ENCODE results near the gene TAS2R20. TPM values are rescaled to one million over a fixed set of nuclear protein-coding genes. Genes with fewer than 3 reads are reported as not detected.

TAS2R20 gene
- total and polyA plus RNA-seq, 2 donors (not counting 3 experiments of a cell fraction or from before 2014, with no cell fraction given): 0.48 to 3.3 TPM

- Histone ChIP-seq H3K9me3 (replicated peaks; ENCODE audit: control insufficient read depth, insufficient read depth, low read length) (no peaks in the 10 kb centered on the region), H3K27ac (ENCODE audit: insufficient read depth, low read depth, low read length) (no peak overlapping the region), H3K27me3 (ENCODE audit: control insufficient read depth in 2 of 2, insufficient read depth in 2 of 2, low read length in 2 of 2) (no peaks in the 10 kb centered on the region), H3K9me1 (replicated peaks; ENCODE audit: control insufficient read depth, extremely low read depth, insufficient read depth, low read length) (no peaks in the 10 kb centered on the region), H3K9ac (replicated peaks; ENCODE audit: extremely low read depth, insufficient read depth, low read length) (no peak overlapping the region), H2AFZ (ENCODE audit: low read depth, low read length) (no peak overlapping the region), H3K4me1 (ENCODE audit: control insufficient read depth, extremely low read depth, insufficient read depth, low read length) (no peaks in the 10 kb centered on the region), H3K4me3 (replicated peaks in 1 of 3; ENCODE audit: insufficient read depth in 1 of 3, low read depth in 1 of 3, low read length in 3 of 3) (no peak overlapping the region), H3K4me2 (ENCODE audit: insufficient read depth, low read length) (no peak overlapping the region), H4K20me1 (replicated peaks; ENCODE audit: control insufficient read depth, extremely low read depth, insufficient read depth, low read length) (no peaks in the 10 kb centered on the region), H3K79me2 (ENCODE audit: control insufficient read depth, insufficient read depth, low read length) (no peaks in the 10 kb centered on the region), H3K36me3 (ENCODE audit: control insufficient read depth in 2 of 2, extremely low read depth in 1 of 2, insufficient read depth in 2 of 2, low read length in 2 of 2) (no peaks in the 10 kb centered on the region)
- dilution Hi-C loops (cut with MboI; ENCODE audit: extremely low pct_ligation_motif_present, low sequenced_read_pairs): no loop called here
- FAIRE-seq (no peak), DNase-seq (ENCODE audit: low read depth, low spot score) (no peak)
- intact Hi-C loops (cut with micrococcal nuclease): no loop called here
- ChIA-PET CTCF (no interaction called here), POLR2A (no interaction called here)
- TF ChIP-seq FOS (IDR thresholded peaks at IDR 0.05; ENCODE audit: borderline replicate concordance, insufficient read depth, low read length) (no peak), EZH2 (IDR thresholded peaks at IDR 0.05; ENCODE audit: borderline replicate concordance, low read depth, low read length, severe bottlenecking) (no peak), JUN (IDR thresholded peaks at IDR 0.05; ENCODE audit: borderline replicate concordance, insufficient read depth, insufficient read length, low read depth) (no peak), CTCF (IDR thresholded peaks at IDR 0.05; ENCODE audit: extremely low read depth in 1 of 2, insufficient read depth in 1 of 2, low read depth in 1 of 2, low read length in 2 of 2) (no peak)
- no TSS peak for BruUV-seq (replicated peaks)
Measured at GRCh38 chr12:10952645-10953044, 45.5 kb downstream of the TAS2R20 start.

Other genes with a start within 250 kb of the TAS2R20 start
- not detected in 2 replicates for gene TAS2R7, start 195.7 kb downstream of the TAS2R20 start, total RNA-seq
- gene TAS2R7, start 195.7 kb downstream of the TAS2R20 start, polyA plus RNA-seq: not detected in 2 replicates
- gene TAS2R8, start 191.0 kb downstream of the TAS2R20 start, total RNA-seq: not detected in 2 replicates
- not detected in 2 replicates for gene TAS2R8, start 191.0 kb downstream of the TAS2R20 start, polyA plus RNA-seq
- gene TAS2R9, start 188.1 kb downstream of the TAS2R20 start, total RNA-seq: not detected in 2 replicates
- gene TAS2R9, start 188.1 kb downstream of the TAS2R20 start, polyA plus RNA-seq: not detected in 2 replicates
- gene TAS2R10, start 171.9 kb downstream of the TAS2R20 start, total RNA-seq: 0.66 TPM in 1 of 2 replicates, not detected in the other
- gene TAS2R10, start 171.9 kb downstream of the TAS2R20 start, polyA plus RNA-seq: 0.11 and 0.22 TPM in 2 replicates
- gene PRR4, start 148.8 kb downstream of the TAS2R20 start, total RNA-seq: 2.4 and 2.8 TPM in 2 replicates
- 2.4 and 2.6 TPM in 2 replicates for gene PRR4, start 148.8 kb downstream of the TAS2R20 start, polyA plus RNA-seq
- gene PRH1, start 114.0 kb downstream of the TAS2R20 start, total RNA-seq: 16.2 and 17.0 TPM in 2 replicates
- gene PRH1, start 114.0 kb downstream of the TAS2R20 start, polyA plus RNA-seq: 2.2 and 2.3 TPM in 2 replicates
- 0.97 and 1.7 TPM in 2 replicates for gene TAS2R13, start 88.7 kb downstream of the TAS2R20 start, total RNA-seq
- gene TAS2R13, start 88.7 kb downstream of the TAS2R20 start, polyA plus RNA-seq: 0.04 and 0.08 TPM in 2 replicates
- not detected in 2 replicates for gene PRH2, start 69.1 kb downstream of the TAS2R20 start, total RNA-seq
- gene PRH2, start 69.1 kb downstream of the TAS2R20 start, polyA plus RNA-seq: 0.21 TPM in 1 of 2 replicates, not detected in the other
- gene TAS2R14, start 59.0 kb downstream of the TAS2R20 start, total RNA-seq: 3.0 and 4.2 TPM in 2 replicates
- 0.76 and 0.91 TPM in 2 replicates for gene TAS2R14, start 59.0 kb downstream of the TAS2R20 start, polyA plus RNA-seq
- 1.5 and 1.6 TPM in 2 replicates for gene TAS2R50, start 11.4 kb downstream of the TAS2R20 start, total RNA-seq
- gene TAS2R50, start 11.4 kb downstream of the TAS2R20 start, polyA plus RNA-seq: 0.12 TPM in 1 of 2 replicates, not detected in the other
- 3.1 and 4.1 TPM in 2 replicates for gene TAS2R19, start 24.3 kb upstream of the TAS2R20 start, total RNA-seq
- gene TAS2R19, start 24.3 kb upstream of the TAS2R20 start, polyA plus RNA-seq: 0.12 and 0.29 TPM in 2 replicates
- 3.2 and 4.3 TPM in 2 replicates for gene TAS2R31, start 33.1 kb upstream of the TAS2R20 start, total RNA-seq
- 0.12 TPM in 1 of 2 replicates, not detected in the other for gene TAS2R31, start 33.1 kb upstream of the TAS2R20 start, polyA plus RNA-seq
- 1.4 and 2.4 TPM in 2 replicates for gene TAS2R46, start 64.0 kb upstream of the TAS2R20 start, total RNA-seq
- gene TAS2R46, start 64.0 kb upstream of the TAS2R20 start, polyA plus RNA-seq: 0.14 TPM in 1 of 2 replicates, not detected in the other
- 0.88 and 1.8 TPM in 2 replicates for gene TAS2R43, start 94.0 kb upstream of the TAS2R20 start, total RNA-seq
- 0.07 TPM in 1 of 2 replicates, not detected in the other for gene TAS2R43, start 94.0 kb upstream of the TAS2R20 start, polyA plus RNA-seq
- gene TAS2R30, start 136.3 kb upstream of the TAS2R20 start, total RNA-seq: 3.7 and 5.2 TPM in 2 replicates
- gene TAS2R30, start 136.3 kb upstream of the TAS2R20 start, polyA plus RNA-seq: 0.26 and 0.33 TPM in 2 replicates
- gene SMIM10L1, start 172.9 kb upstream of the TAS2R20 start, total RNA-seq: 10.8 and 10.9 TPM in 2 replicates
- gene SMIM10L1, start 172.9 kb upstream of the TAS2R20 start, polyA plus RNA-seq: 5.1 and 6.2 TPM in 2 replicates
- gene TAS2R42, start 188.6 kb upstream of the TAS2R20 start, total RNA-seq: not detected in 2 replicates
- gene TAS2R42, start 188.6 kb upstream of the TAS2R20 start, polyA plus RNA-seq: not detected in 2 replicates

All from endothelial cell of umbilical vein (primary cell).